Measurements from ENCODE around the gene FAM83B. TPM values are rescaled to one million over a fixed set of nuclear protein-coding genes. Genes with fewer than 3 reads are reported as not detected.

FAM83B gene
- total and polyA plus RNA-seq, 2 donors (not counting 3 experiments of a cell fraction or from before 2014, with no cell fraction given): not detected

GRCh38 chr6:54937371-54937770 is 90.8 kb downstream of the FAM83B start:
- Histone ChIP-seq H3K27ac (ENCODE audit: insufficient read depth, low read depth, low read length) (no peak overlapping the region), H3K9ac (replicated peaks; ENCODE audit: extremely low read depth, insufficient read depth, low read length) (no peak overlapping the region), H2AFZ (ENCODE audit: low read depth, low read length) (no peak overlapping the region), H3K9me1 (replicated peaks; ENCODE audit: control insufficient read depth, extremely low read depth, insufficient read depth, low read length) (no peaks in the 10 kb centered on the region), H3K9me3 (replicated peaks; ENCODE audit: control insufficient read depth, insufficient read depth, low read length) (no peaks in the 10 kb centered on the region), H3K4me2 (ENCODE audit: insufficient read depth, low read length) (no peak overlapping the region), H3K79me2 (ENCODE audit: control insufficient read depth, insufficient read depth, low read length) (no peaks in the 10 kb centered on the region), H3K4me1 (ENCODE audit: control insufficient read depth, extremely low read depth, insufficient read depth, low read length) (no peaks in the 10 kb centered on the region), H4K20me1 (replicated peaks; ENCODE audit: control insufficient read depth, extremely low read depth, insufficient read depth, low read length) (no peaks in the 10 kb centered on the region), H3K4me3 (replicated peaks in 1 of 3; ENCODE audit: insufficient read depth in 1 of 3, low read depth in 1 of 3, low read length in 3 of 3) (no peak overlapping the region), H3K27me3 (ENCODE audit: control insufficient read depth in 2 of 2, insufficient read depth in 2 of 2, low read length in 2 of 2) (no peaks in the 10 kb centered on the region), H3K36me3 (ENCODE audit: control insufficient read depth in 2 of 2, extremely low read depth in 1 of 2, insufficient read depth in 2 of 2, low read length in 2 of 2) (no peaks in the 10 kb centered on the region)
- TF ChIP-seq MYC (IDR thresholded peaks at IDR 0.05; ENCODE audit: low read depth, low read length): no peak
- TF ChIP-seq POLR2AphosphoS5 (IDR thresholded peaks at IDR 0.05; ENCODE audit: insufficient read depth, low read depth, low read length): no peak
- TF ChIP-seq CTCF (IDR thresholded peaks at IDR 0.05; ENCODE audit: extremely low read depth in 1 of 2, insufficient read depth in 1 of 2, low read depth in 1 of 2, low read length in 2 of 2): no peak
- no peak for TF ChIP-seq EZH2 (IDR thresholded peaks at IDR 0.05; ENCODE audit: borderline replicate concordance, low read depth, low read length, severe bottlenecking)
- CTCF ChIA-PET: no interaction called here
- dilution Hi-C loops (cut with MboI; ENCODE audit: extremely low pct_ligation_motif_present, low sequenced_read_pairs): no loop called here
- intact Hi-C loops (cut with micrococcal nuclease): no loop called here
- POLR2A ChIA-PET: no interaction called here
- DNase-seq (ENCODE audit: low read depth, low spot score) (no peak), FAIRE-seq (no peak)
- no TSS peak for BruUV-seq (replicated peaks)

- POLR2A ChIA-PET: no interaction called here
- Histone ChIP-seq H3K9me1 (replicated peaks; ENCODE audit: control insufficient read depth, extremely low read depth, insufficient read depth, low read length) (no peaks in the 10 kb centered on the region), H3K4me3 (replicated peaks in 1 of 3; ENCODE audit: insufficient read depth in 1 of 3, low read depth in 1 of 3, low read length in 3 of 3) (no peak overlapping the region), H3K4me1 (ENCODE audit: control insufficient read depth, extremely low read depth, insufficient read depth, low read length) (no peaks in the 10 kb centered on the region), H3K36me3 (ENCODE audit: control insufficient read depth in 2 of 2, extremely low read depth in 1 of 2, insufficient read depth in 2 of 2, low read length in 2 of 2) (no peaks in the 10 kb centered on the region), H3K4me2 (ENCODE audit: insufficient read depth, low read length) (no peak overlapping the region), H3K79me2 (ENCODE audit: control insufficient read depth, insufficient read depth, low read length) (no peaks in the 10 kb centered on the region), H3K9ac (replicated peaks; ENCODE audit: extremely low read depth, insufficient read depth, low read length) (no peak overlapping the region), H3K27ac (ENCODE audit: insufficient read depth, low read depth, low read length) (no peak overlapping the region), H3K9me3 (replicated peaks; ENCODE audit: control insufficient read depth, insufficient read depth, low read length) (peaks cover 2% of the 10 kb centered on the region), H2AFZ (ENCODE audit: low read depth, low read length) (no peak overlapping the region), H3K27me3 (ENCODE audit: control insufficient read depth in 2 of 2, insufficient read depth in 2 of 2, low read length in 2 of 2) (no peaks in the 10 kb centered on the region), H4K20me1 (replicated peaks; ENCODE audit: control insufficient read depth, extremely low read depth, insufficient read depth, low read length) (no peaks in the 10 kb centered on the region)
- dilution Hi-C loops (cut with MboI; ENCODE audit: extremely low pct_ligation_motif_present, low sequenced_read_pairs) (no loop called here), intact Hi-C loops (cut with micrococcal nuclease) (no loop called here)
- TF ChIP-seq MAX (IDR thresholded peaks at IDR 0.05; ENCODE audit: insufficient read depth, insufficient read length) (no peak), CTCF (IDR thresholded peaks at IDR 0.05; ENCODE audit: extremely low read depth in 1 of 2, insufficient read depth in 1 of 2, low read depth in 1 of 2, low read length in 2 of 2) (no peak), MYC (IDR thresholded peaks at IDR 0.05; ENCODE audit: low read depth, low read length) (no peak), POLR2AphosphoS5 (IDR thresholded peaks at IDR 0.05; ENCODE audit: insufficient read depth, low read depth, low read length) (no peak), GATA2 (IDR thresholded peaks at IDR 0.05; ENCODE audit: insufficient read depth, insufficient read length, low read depth, low read length) (no peak), EZH2 (IDR thresholded peaks at IDR 0.05; ENCODE audit: borderline replicate concordance, low read depth, low read length, severe bottlenecking) (no peak), FOS (IDR thresholded peaks at IDR 0.05; ENCODE audit: borderline replicate concordance, insufficient read depth, low read length) (no peak), POLR2A (IDR thresholded peaks at IDR 0.05; ENCODE audit: low read depth, low read length) (no peak), JUN (IDR thresholded peaks at IDR 0.05; ENCODE audit: borderline replicate concordance, insufficient read depth, insufficient read length, low read depth) (no peak)
- DNase-seq (ENCODE audit: low read depth, low spot score) (no peak), FAIRE-seq (no peak)
- CTCF ChIA-PET: no interaction called here
- BruUV-seq (replicated peaks): no TSS peak
Observed at GRCh38 chr6:54957698-54958097, 111.1 kb downstream of the FAM83B start.

All from endothelial cell of umbilical vein (primary cell).